Measurements from ENCODE around the gene PGC. TPM values are rescaled to one million over a fixed set of nuclear protein-coding genes. Genes with fewer than 3 reads are reported as not detected.

Gene PGC
- total and polyA plus RNA-seq, 2 of the 8 experiments (the other 6 are each of a cell fraction or from before 2014, with no cell fraction given): 0.09 TPM; not detected in 1

- Histone ChIP-seq H3K14ac (ENCODE audit: insufficient read length) (no peak overlapping the region), H3K23ac (ENCODE audit: insufficient read length) (no peak overlapping the region), H3K27me3 (replicated peaks in 1 of 4; ENCODE audit: control insufficient read depth in 3 of 4, extremely low read depth in 1 of 4, insufficient read depth in 3 of 4, low read length in 3 of 4) (peaks cover 0 to 9% (median 8%) of the 10 kb centered on the region in 4 experiments; a peak in 6 of 7 replicates), H2AK5ac (ENCODE audit: low read depth, low read length) (no peak overlapping the region), H4K5ac (ENCODE audit: insufficient read length, low read depth, low read length) (no peak overlapping the region), H2BK12ac (ENCODE audit: low read depth, low read length) (no peak overlapping the region), H2BK5ac (ENCODE audit: low read depth, low read length) (no peak overlapping the region), H3K4me3 (ENCODE audit: extremely low read depth in 1 of 4, insufficient read depth in 2 of 4, low read depth in 3 of 4, low read length in 4 of 4) (no peak overlapping the region), H3K79me2 (ENCODE audit: control insufficient read depth in 1 of 2, insufficient read depth in 2 of 2, low read length in 2 of 2) (peaks cover 0 to 12% of the 10 kb centered on the region in 2 experiments; a peak in 3 of 4 replicates), H3K79me1 (ENCODE audit: low read depth, low read length) (peaks cover 2% of the 10 kb centered on the region), H3K18ac (ENCODE audit: extremely low read depth, low read length) (no peak overlapping the region), H3K23me2 (ENCODE audit: low read depth, low read length) (peaks cover 12% of the 10 kb centered on the region), H3K4ac (replicated peaks; ENCODE audit: insufficient read length, low read depth, low read length) (no peak overlapping the region), H4K8ac (ENCODE audit: extremely low read depth, insufficient read depth, low read length) (no peak overlapping the region), H3K27ac (ENCODE audit: low read depth, low read length) (no peak overlapping the region), H2BK15ac (ENCODE audit: low read length) (no peak overlapping the region), H3K9me3 (ENCODE audit: insufficient read depth in 2 of 2, low read depth in 1 of 2, low read length in 1 of 2) (no peaks in the 10 kb centered on the region), H3K4me2 (ENCODE audit: insufficient read depth in 1 of 2, low read depth in 2 of 2, low read length in 2 of 2) (no peak overlapping the region), H4K20me1 (replicated peaks in 1 of 2; ENCODE audit: control insufficient read depth in 1 of 2, insufficient read depth in 2 of 2, low read length in 2 of 2) (peaks cover 0 to 9% of the 10 kb centered on the region in 2 experiments), H2BK20ac (ENCODE audit: low read length) (no peak overlapping the region), H2BK120ac (replicated peaks; ENCODE audit: low read depth, low read length) (no peak overlapping the region), H4K91ac (replicated peaks; ENCODE audit: insufficient read length, low read length) (no peak overlapping the region), H3K36me3 (ENCODE audit: control insufficient read depth in 2 of 4, insufficient read depth in 4 of 4, low read length in 3 of 4) (peaks cover 14 to 46% (median 24%) of the 10 kb centered on the region in 4 experiments; a peak in 7 of 8 replicates), H2AFZ (ENCODE audit: low read length) (no peak overlapping the region), H3K9ac (replicated peaks in 1 of 4; ENCODE audit: extremely low read depth in 1 of 4, low read depth in 3 of 4, low read length in 3 of 4) (no peak overlapping the region), H3K56ac (replicated peaks; ENCODE audit: insufficient read length, low read depth, low read length) (no peak overlapping the region), H3K4me1 (replicated peaks in 1 of 4; ENCODE audit: control insufficient read depth in 3 of 4, insufficient read depth in 4 of 4, low read length in 3 of 4) (peaks cover 0 to 4% (median 1%) of the 10 kb centered on the region in 4 experiments; a peak in 5 of 7 replicates)
- POLR2A ChIA-PET (ENCODE audit: partially characterized antibody): interaction anchor here (1.0 kb wide), 3 partner anchors 15 to 278 kb away, joined by 3 to 4 read pairs (median 4); no protein-coding TSS in a partner anchor
- CTCF ChIA-PET (ENCODE audit: partially characterized antibody): interaction anchor here (0.6 to 1.3 kb wide), 3 partner anchors 15 to 424 kb away, joined by 3 to 5 read pairs (median 3); no protein-coding TSS in a partner anchor
- 92% methylated on average over 1 of the region's 1 CpG; no CpG with 5 or more reads in 1 of the 2 experiments for WGBS, 2 experiments (ENCODE audit: extremely low coverage in 1 of 2, insufficient coverage in 1 of 2, insufficient read length in 1 of 2, insufficient replicate concordance in 2 of 2, low coverage in 1 of 2, low lambda C conversion rate in 2 of 2, missing lambda C conversion rate in 1 of 2)
- FAIRE-seq: no peak
- no peak for TF ChIP-seq TAF1 (IDR thresholded peaks at IDR 0.05; ENCODE audit: low read depth, low read length)
- TF ChIP-seq POLR2AphosphoS5 (IDR thresholded peaks at IDR 0.05; ENCODE audit: low read depth, low read length): peak; percentile 48; the same call in 1 of the 2 replicates
- no peak for DNase-seq (ENCODE audit: low read depth in 1 of 2, low spot score in 2 of 2)
Observed at GRCh38 chr6:41790045-41790444, 42.8 kb upstream of the PGC start.

Data from H1 (cell line).